ENCODE data around the gene RASSF5.

DNA sequence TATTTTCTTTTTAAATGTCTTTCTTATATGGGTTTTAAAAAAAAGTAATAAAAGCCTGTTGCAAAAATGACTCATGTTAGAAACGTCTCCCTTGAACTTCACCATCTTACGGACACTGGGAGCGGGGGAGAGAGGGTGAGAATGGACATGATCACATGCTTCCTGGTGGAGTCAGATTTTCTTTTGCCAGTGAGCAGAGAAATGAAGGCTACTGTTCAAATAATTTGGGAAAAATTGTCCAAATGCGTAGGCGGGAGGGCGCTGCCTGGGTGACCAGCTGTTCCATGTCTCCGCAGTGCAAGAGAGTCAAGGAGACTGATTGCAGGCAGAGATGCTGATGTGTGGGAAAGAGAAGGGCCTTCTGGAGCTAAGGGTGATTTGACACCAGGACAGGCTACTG lies 81.9 kb downstream of the RASSF5 start:
- TF ChIP-seq, protein P1, sequence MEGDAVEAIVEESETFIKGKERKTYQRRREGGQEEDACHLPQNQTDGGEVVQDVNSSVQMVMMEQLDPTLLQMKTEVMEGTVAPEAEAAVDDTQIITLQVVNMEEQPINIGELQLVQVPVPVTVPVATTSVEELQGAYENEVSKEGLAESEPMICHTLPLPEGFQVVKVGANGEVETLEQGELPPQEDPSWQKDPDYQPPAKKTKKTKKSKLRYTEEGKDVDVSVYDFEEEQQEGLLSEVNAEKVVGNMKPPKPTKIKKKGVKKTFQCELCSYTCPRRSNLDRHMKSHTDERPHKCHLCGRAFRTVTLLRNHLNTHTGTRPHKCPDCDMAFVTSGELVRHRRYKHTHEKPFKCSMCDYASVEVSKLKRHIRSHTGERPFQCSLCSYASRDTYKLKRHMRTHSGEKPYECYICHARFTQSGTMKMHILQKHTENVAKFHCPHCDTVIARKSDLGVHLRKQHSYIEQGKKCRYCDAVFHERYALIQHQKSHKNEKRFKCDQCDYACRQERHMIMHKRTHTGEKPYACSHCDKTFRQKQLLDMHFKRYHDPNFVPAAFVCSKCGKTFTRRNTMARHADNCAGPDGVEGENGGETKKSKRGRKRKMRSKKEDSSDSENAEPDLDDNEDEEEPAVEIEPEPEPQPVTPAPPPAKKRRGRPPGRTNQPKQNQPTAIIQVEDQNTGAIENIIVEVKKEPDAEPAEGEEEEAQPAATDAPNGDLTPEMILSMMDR (IDR thresholded peaks at IDR 0.05; ENCODE audit: low read depth, low read length, poor library complexity, severe bottlenecking): no peak
- TF ChIP-seq EZH2phosphoT487 (IDR thresholded peaks at IDR 0.05; ENCODE audit: borderline replicate concordance, low read length): no peak

All from DOHH2 (cell line).